HL-60/S4 (cell line): ENCODE results near the gene SYT14.
"Not testable (repeated sequence)": the region's sequence is repeated elsewhere in the genome, so short reads cannot be mapped to it uniquely, and the experiment has no call there.

Experiments
- in situ Hi-C: fragments of 300-500 bp; cut with MboI; formaldehyde crosslinking; loops from 2 replicates; pipeline ENCODE4 v1.14.3; 2022; ENCODE audit warnings: low sequenced_read_pairs

Gene SYT14

GRCh38 chr1:210195635-210196160, 257.7 kb downstream of the SYT14 start:
- in situ Hi-C loops, result no loop called here

GRCh38 chr1:210196266-210196665, 258.2 kb downstream of the SYT14 start:
- in situ Hi-C loops, result not testable (repeated sequence)

GRCh38 chr1:210198840-210199239, 260.8 kb downstream of the SYT14 start:
- in situ Hi-C loops, result no loop called here

- in situ Hi-C loops, result no loop called here
Measured at GRCh38 chr1:210200124-210200736, 262.2 kb downstream of the SYT14 start.

GRCh38 chr1:210201681-210202080, 263.7 kb downstream of the SYT14 start:
- in situ Hi-C loops, result no loop called here

DNA sequence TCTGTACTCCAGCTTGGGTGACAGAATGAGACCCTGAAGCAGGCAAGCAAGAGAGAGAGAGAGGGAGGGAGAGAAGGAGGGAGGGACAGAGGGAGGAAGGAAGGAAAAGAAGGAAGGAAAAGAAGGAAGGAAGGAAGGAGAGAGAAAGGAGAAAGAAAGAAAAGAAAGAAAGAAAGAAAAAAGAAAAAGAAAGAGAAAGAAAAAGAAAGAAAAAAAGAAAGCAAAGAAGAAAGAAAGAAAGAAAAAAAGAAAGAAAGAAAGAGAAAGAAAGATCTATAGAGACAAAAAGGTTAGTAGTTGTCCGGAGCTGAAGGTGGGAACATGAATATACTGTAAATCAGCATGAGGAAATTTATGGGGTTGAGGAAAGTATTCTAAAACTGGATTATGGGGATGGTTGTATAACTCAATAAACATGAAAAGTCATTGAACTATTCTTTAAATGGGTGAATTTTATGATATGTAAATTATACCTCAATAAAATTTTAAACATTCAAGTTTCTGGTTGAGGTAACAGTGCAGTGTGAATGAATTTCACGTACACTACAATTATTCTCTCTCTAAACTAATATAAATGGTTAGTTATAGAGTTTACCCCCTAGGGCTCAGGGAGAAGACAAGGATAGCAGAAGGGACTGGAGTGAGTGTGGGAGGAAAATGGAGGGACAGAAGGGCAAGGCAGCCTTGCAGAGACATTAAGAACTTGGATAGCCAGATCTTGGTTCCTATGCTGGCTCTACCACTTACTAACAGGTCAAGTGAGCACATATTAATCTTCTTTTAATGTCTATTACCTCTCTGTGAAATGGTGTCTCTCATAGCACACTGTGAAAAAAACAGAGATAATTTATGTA, 269.8 kb downstream of the SYT14 start:
- in situ Hi-C loops, result no loop called here

- in situ Hi-C loops, result no loop called here
Measured at GRCh38 chr1:210213335-210213734, 275.3 kb downstream of the SYT14 start.

- in situ Hi-C loops, result no loop called here
Measured at GRCh38 chr1:210214573-210215409, 276.8 kb downstream of the SYT14 start.

- in situ Hi-C loops, result no loop called here
Measured at GRCh38 chr1:210217482-210217881, 279.5 kb downstream of the SYT14 start.

- in situ Hi-C loops, result no loop called here
Measured at GRCh38 chr1:210218047-210218446, 280.0 kb downstream of the SYT14 start.
